B cell (primary cell): ENCODE results near the gene SLC41A3. TPM values are rescaled to one million over a fixed set of nuclear protein-coding genes. Genes with fewer than 3 reads are reported as not detected.

Experiments
- ATAC-seq: fragments of 200-7000 bp; cut with Tn5 transposase; one replicate; pipeline ENCODE4 v1.10.0; 2021; ENCODE audit warnings: low read depth, mild to moderate bottlenecking, moderate number of reproducible peaks, moderate library complexity
- CTCF ChIA-PET: fragments of 350-600 bp; sonication (Branson Sonifier 250); formaldehyde crosslinking; loops from one replicate; lab custom pipeline; 2021; ENCODE audit warnings: antibody characterized with exemption, inconsistent platforms; lab: Charles Lee
- POLR2A ChIA-PET: fragments of 350-600 bp; sonication (Branson Sonifier 250); formaldehyde crosslinking; loops from one replicate; lab custom pipeline; 2021; ENCODE audit warnings: antibody characterized with exemption; lab: Charles Lee
- DNase-seq: peaks from one replicate; pipeline ENCODE4 v3.0.0; 2013
- H2AFZ ChIP-seq: 2 replicates; pipeline ENCODE4 v1.6.1; 2012; ENCODE audit warnings: mild to moderate bottlenecking, low read depth, low read length; ENCODE audit not compliant: insufficient read depth, poor library complexity, severe bottlenecking
- H3K27ac ChIP-seq, 2 donors: 1 replicate in 1 of 2; 2 replicates in 1 of 2; pipeline ENCODE4 v1.5.1; 2012 to 2013; ENCODE audit warnings: low read length in 2 of 2, mild to moderate bottlenecking in 2 of 2, moderate library complexity in 1 of 2
- H3K27me3 ChIP-seq, 4 experiments: fragments of 200-600 bp in 1 of 4; sonication (generic) in 1 of 4; replicated peaks in 1 of 4; 1 replicate in 2 of 4; 2 replicates in 2 of 4; pipeline versions ENCODE4 v1.6.1 to v1.7.0; 2013 to 2016; ENCODE audit warnings: low read length in 3 of 4, mild to moderate bottlenecking in 2 of 4, mixed read lengths in 1 of 4, moderate library complexity in 1 of 4; ENCODE audit not compliant: insufficient read depth in 4 of 4, control insufficient read depth in 3 of 4; ENCODE audit errors: control extremely low read depth in 1 of 4
- H3K36me3 ChIP-seq, 2 experiments: replicated peaks in 1 of 2; 1 replicate in 1 of 2; 2 replicates in 1 of 2; pipeline versions ENCODE4 v1.6.1 to v1.7.1; 2013; ENCODE audit warnings: low read length in 1 of 2; ENCODE audit not compliant: insufficient read depth in 2 of 2, control insufficient read depth in 1 of 2; ENCODE audit errors: control extremely low read depth in 1 of 2, extremely low read depth in 1 of 2
- H3K4me1 ChIP-seq, 2 donors: fragments of 200-600 bp in 1 of 2; sonication (generic) in 1 of 2; 1 replicate in 1 of 2; 2 replicates in 1 of 2; pipeline versions ENCODE4 v1.5.1 to v1.6.1; 2013 to 2017; ENCODE audit warnings: low read length in 2 of 2; ENCODE audit not compliant: control insufficient read depth in 2 of 2, insufficient read depth in 2 of 2
- H3K4me2 ChIP-seq: replicated peaks from 2 replicates; pipeline ENCODE3; 2012; ENCODE audit warnings: mild to moderate bottlenecking, low read depth, low read length; ENCODE audit not compliant: poor library complexity, severe bottlenecking
- H3K4me3 ChIP-seq, 5 experiments: fragments of 200-600 bp in 1 of 5; sonication (generic) in 1 of 5; 1 replicate in 3 of 5; 2 replicates in 2 of 5; pipeline versions ENCODE4 v1.5.1 to v1.7.0; 2011 to 2016; ENCODE audit warnings: low read length in 4 of 5, mild to moderate bottlenecking in 4 of 5, low read depth in 2 of 5, control low read depth in 1 of 5, moderate library complexity in 1 of 5; ENCODE audit not compliant: insufficient read depth in 1 of 5; ENCODE audit errors: control extremely low read depth in 1 of 5, extremely low read depth in 1 of 5
- H3K79me2 ChIP-seq: fragments of 200-600 bp; sonication (generic); one replicate; pipeline ENCODE4 v1.6.0; 2016; ENCODE audit warnings: low read length; ENCODE audit not compliant: control insufficient read depth, insufficient read depth
- H3K9ac ChIP-seq: fragments of 200-600 bp; sonication (generic); 2 replicates; pipeline ENCODE4 v1.6.1; 2017; ENCODE audit warnings: mild to moderate bottlenecking, low read length, moderate library complexity
- H3K9me3 ChIP-seq, 3 donors: one replicate each; pipeline versions ENCODE4 v1.6.1 to v1.7.1; 2013; ENCODE audit warnings: low read length in 2 of 3; ENCODE audit not compliant: control insufficient read depth in 2 of 3, insufficient read depth in 1 of 3; ENCODE audit errors: control extremely low read depth in 1 of 3
- H4K20me1 ChIP-seq: 2 replicates; pipeline ENCODE4 v1.6.0; 2012; ENCODE audit warnings: mild to moderate bottlenecking, low read length; ENCODE audit not compliant: insufficient read depth, control insufficient read depth, poor library complexity, severe bottlenecking
- H3K27ac Mint-ChIP-seq: one replicate; pipeline ENCODE4 v1.8.0; 2021; ENCODE audit warnings: mixed read lengths
- H3K27me3 Mint-ChIP-seq: one replicate; pipeline ENCODE4 v1.8.0; 2021; ENCODE audit warnings: mixed read lengths
- H3K4me1 Mint-ChIP-seq: one replicate; pipeline ENCODE4 v1.8.0; 2021; ENCODE audit warnings: mixed read lengths
- H3K4me3 Mint-ChIP-seq: one replicate; pipeline ENCODE4 v1.8.0; 2021; ENCODE audit warnings: mixed read lengths
- H3K9me3 Mint-ChIP-seq: one replicate; pipeline ENCODE4 v1.8.0; 2022; ENCODE audit warnings: mixed read lengths; ENCODE audit not compliant: insufficient read depth
- CTCF ChIP-seq: fragments of 200-600 bp; IDR thresholded peaks from one replicate; pipeline ENCODE4 v1.8.0; 2022; ENCODE audit warnings: antibody characterized with exemption, mild to moderate bottlenecking
- EZH2 ChIP-seq: IDR thresholded peaks from 2 replicates; pipeline ENCODE4 v1.6.1; 2012; ENCODE audit warnings: borderline replicate concordance, low read depth, mild to moderate bottlenecking, moderate library complexity, low read length; ENCODE audit not compliant: insufficient read depth, poor library complexity, severe bottlenecking
- WGBS: methylation state at CpG from one replicate; pipeline ENCODE4 v1.1.5; 2013; ENCODE audit warnings: missing lambda C conversion rate; ENCODE audit not compliant: insufficient coverage; 5-methylcytosine and 5-hydroxymethylcytosine counted together
- intact Hi-C: fragments of 100-400 bp; cut with micrococcal nuclease; formaldehyde crosslinking; loops from one replicate; pipeline ENCODE4 v1.10.0; 2022
- polyA plus RNA-seq: library from polyadenylated mRNA; depleted of rRNA; stranded (reverse); fragments of >200 nt; gene quantifications from 2 replicates; pipeline ENCODE4 v1.2.3, GENCODE V29; 2012
- total RNA-seq, 2 donors: library from RNA; stranded (reverse); fragments of 120-200 nt in 1 of 2; gene quantifications; 1 replicate in 1 of 2; 2 replicates in 1 of 2; pipeline versions ENCODE4 v1.2.3 to v1.2.4, GENCODE V29; 2013 to 2022

SLC41A3 gene
- total and polyA plus RNA-seq, 2 donors (not counting 1 experiment from before 2014, with no cell fraction given) = 34.2 to 39.3 TPM

GRCh38 chr3:126111126-126111551 lies 27.2 kb upstream of the SLC41A3 start:
- Histone ChIP-seq H3K36me3 (no peaks in the 10 kb centered on the region), H3K27me3 (no peaks in the 10 kb centered on the region), H3K4me1 (no peaks in the 10 kb centered on the region), H4K20me1 (no peaks in the 10 kb centered on the region), H3K9me3 (no peaks in the 10 kb centered on the region), H3K9ac (no peak overlapping the region), H3K27ac (no peak overlapping the region), H3K79me2 (no peaks in the 10 kb centered on the region), H3K4me2 (no peak overlapping the region), H2AFZ (no peak overlapping the region), H3K4me3 (no peak overlapping the region)
- TF ChIP-seq EZH2 (no peak), CTCF (no peak)
- ChIA-PET POLR2A (no interaction called here), CTCF (no interaction called here)
- ATAC-seq = no peak
- WGBS = 92% methylated on average over 10 of the region's 10 CpGs
- no peak overlapping the region for H3K27ac Mint-ChIP-seq
- DNase-seq = no peak
- no peaks in the 10 kb centered on the region for H3K4me1 Mint-ChIP-seq
- H3K4me3 Mint-ChIP-seq = no peak overlapping the region
- no peaks in the 10 kb centered on the region for H3K9me3 Mint-ChIP-seq
- H3K27me3 Mint-ChIP-seq = no peaks in the 10 kb centered on the region
- intact Hi-C loops = no loop called here

- no peak overlapping the region for H3K27ac Mint-ChIP-seq
- H2AFZ ChIP-seq = no peak overlapping the region
- no peaks in the 10 kb centered on the region for H3K36me3 ChIP-seq
- 94% methylated on average over 11 of the region's 12 CpGs for WGBS
- H3K4me1 ChIP-seq = no peaks in the 10 kb centered on the region
- H3K4me3 Mint-ChIP-seq = no peak overlapping the region
- H3K4me2 ChIP-seq = no peak overlapping the region
- no peaks in the 10 kb centered on the region for H3K4me1 Mint-ChIP-seq
- DNase-seq = no peak
- H3K27ac ChIP-seq = no peak overlapping the region
- no peaks in the 10 kb centered on the region for H4K20me1 ChIP-seq
- no peaks in the 10 kb centered on the region for H3K79me2 ChIP-seq
- no peak overlapping the region for H3K4me3 ChIP-seq
- intact Hi-C loops = no loop called here
- TF ChIP-seq EZH2 (no peak), CTCF (no peak)
- no peaks in the 10 kb centered on the region for H3K9me3 Mint-ChIP-seq
- no peaks in the 10 kb centered on the region for H3K27me3 ChIP-seq
- H3K27me3 Mint-ChIP-seq = no peaks in the 10 kb centered on the region
- H3K9ac ChIP-seq = no peak overlapping the region
- ChIA-PET POLR2A (no interaction called here), CTCF (no interaction called here)
- no peak for ATAC-seq
- no peaks in the 10 kb centered on the region for H3K9me3 ChIP-seq
Measured at GRCh38 chr3:126110431-126111125, 26.7 kb upstream of the SLC41A3 start.
